Transverse colon (tissue), 3 donors: Measurements from ENCODE around the gene OVAAL.

Source experiments
- CTCF ChIP-seq, 5 experiments: fragments of 200-600 bp in 3 of 5; fragments of 450-650 bp in 2 of 5; sonication (generic) in 3 of 5; IDR thresholded peaks; 1 replicate in 2 of 5; 2 replicates in 3 of 5; pipeline ENCODE4 v1.5.1; 2016 to 2017; ENCODE audit warnings: antibody characterized with exemption in 5 of 5, inconsistent platforms in 3 of 5, mild to moderate bottlenecking in 2 of 5, moderate library complexity in 1 of 5
- EP300 ChIP-seq: sonication (generic); formaldehyde crosslinking; IDR thresholded peaks from one replicate; pipeline ENCODE4 v1.6.1; 2017; ENCODE audit warnings: antibody characterized with exemption, low read depth

GRCh38 chr1:180597520-180597919 lies 38.8 kb downstream of the OVAAL start:
- TF ChIP-seq EP300 (no peak), CTCF (IDR thresholded peaks at IDR 0.05) (no peak)
